NB4 (cell line): Measurements from ENCODE around the gene DSG4.

Experiments used
- POLR2A ChIP-seq: IDR thresholded peaks from 2 replicates; pipeline ENCODE4 v1.6.1; 2011; ENCODE audit warnings: mild to moderate bottlenecking; ENCODE audit not compliant: insufficient read length; ENCODE audit errors: extremely low read depth
- TF ChIP-seq, protein P1 (sequence below): IDR thresholded peaks from 2 replicates; pipeline ENCODE4 v1.6.1; 2011; ENCODE audit warnings: low read depth, low read length
- TF ChIP-seq, protein P2 (sequence below): IDR thresholded peaks from one replicate; pipeline ENCODE4 v1.5.1; 2012; ENCODE audit warnings: low read depth, low read length

DNA sequence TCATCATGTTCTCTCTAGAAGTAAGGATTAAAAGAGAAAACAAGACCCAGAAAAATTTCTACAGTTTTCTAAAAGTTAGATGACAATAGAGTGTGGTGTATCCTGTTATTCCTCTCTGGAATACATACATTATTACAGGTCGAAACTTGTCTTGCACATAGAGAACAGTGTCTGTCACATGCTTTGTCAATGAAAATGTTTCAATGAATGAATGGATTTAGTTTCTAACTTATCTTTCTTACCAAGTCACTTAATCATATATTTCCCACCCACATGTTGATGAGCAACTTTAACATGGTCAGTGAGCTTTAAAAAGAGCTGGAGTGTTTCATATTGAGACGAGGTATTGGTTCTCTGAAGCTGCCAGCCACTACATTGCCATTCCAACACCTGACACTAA, 4.3 kb downstream of the DSG4 start:
- TF ChIP-seq, protein P1, sequence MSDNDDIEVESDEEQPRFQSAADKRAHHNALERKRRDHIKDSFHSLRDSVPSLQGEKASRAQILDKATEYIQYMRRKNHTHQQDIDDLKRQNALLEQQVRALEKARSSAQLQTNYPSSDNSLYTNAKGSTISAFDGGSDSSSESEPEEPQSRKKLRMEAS, result no peak
- TF ChIP-seq, protein P2, sequence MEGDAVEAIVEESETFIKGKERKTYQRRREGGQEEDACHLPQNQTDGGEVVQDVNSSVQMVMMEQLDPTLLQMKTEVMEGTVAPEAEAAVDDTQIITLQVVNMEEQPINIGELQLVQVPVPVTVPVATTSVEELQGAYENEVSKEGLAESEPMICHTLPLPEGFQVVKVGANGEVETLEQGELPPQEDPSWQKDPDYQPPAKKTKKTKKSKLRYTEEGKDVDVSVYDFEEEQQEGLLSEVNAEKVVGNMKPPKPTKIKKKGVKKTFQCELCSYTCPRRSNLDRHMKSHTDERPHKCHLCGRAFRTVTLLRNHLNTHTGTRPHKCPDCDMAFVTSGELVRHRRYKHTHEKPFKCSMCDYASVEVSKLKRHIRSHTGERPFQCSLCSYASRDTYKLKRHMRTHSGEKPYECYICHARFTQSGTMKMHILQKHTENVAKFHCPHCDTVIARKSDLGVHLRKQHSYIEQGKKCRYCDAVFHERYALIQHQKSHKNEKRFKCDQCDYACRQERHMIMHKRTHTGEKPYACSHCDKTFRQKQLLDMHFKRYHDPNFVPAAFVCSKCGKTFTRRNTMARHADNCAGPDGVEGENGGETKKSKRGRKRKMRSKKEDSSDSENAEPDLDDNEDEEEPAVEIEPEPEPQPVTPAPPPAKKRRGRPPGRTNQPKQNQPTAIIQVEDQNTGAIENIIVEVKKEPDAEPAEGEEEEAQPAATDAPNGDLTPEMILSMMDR, result no peak
- no peak for TF ChIP-seq POLR2A
